DMS153 (cell line): ENCODE measurements around the gene TUG1.

Experiments used
- DNase-seq: peaks from one replicate; lab custom pipeline; 2025; lab: John Stamatoyannopoulos, UW

The TUG1 gene

DNA sequence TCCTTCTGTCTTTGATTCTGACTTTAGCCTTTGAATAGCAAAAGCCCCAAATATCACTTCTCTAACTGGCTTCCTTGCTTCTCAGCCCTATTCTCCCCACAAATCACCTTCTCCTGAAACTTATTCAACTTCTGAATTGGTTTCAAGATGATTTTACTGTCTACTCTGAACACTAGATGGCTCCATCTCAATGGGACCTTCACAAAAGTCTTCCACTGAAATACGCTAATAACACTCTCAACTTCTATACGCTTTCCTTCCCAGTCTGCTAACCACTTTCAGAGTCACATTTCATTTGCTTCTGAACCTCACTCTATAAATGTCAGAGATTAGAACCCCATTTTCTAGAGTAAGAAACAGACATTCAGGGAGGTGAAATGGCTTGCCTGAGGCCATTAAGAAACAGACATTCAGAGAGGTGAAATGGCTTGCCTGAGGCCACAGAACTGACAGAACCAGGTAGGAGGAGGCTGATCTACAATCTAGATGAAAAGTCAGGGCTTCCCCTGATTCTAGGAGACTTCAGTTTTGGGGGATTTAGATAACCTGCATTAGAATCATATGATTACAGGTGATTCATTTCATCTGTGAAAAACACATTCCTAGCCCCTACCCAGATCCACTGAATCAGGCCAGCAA, 21.1 kb upstream of the TUG1 start:
- DNase-seq: peak; percentile 29

DNA sequence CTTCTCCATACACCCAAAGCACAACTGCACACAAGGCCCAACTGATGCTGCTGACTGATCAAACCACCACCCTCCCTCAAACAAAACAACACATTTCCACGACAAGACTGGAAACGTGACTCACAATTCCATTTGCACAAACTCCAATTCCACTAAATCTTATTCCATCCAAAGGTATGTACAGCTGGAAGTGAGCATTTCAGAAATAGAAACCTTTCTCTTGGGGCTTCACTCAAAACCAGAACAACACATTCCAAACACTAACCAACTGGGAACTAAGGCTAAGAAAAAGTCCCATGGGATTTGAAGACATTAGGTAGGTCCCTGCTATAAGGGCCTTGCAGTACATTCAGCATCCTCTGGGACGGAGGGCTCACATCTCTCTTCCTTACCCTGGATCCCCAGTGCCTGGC, 20.1 kb upstream of the TUG1 start:
- no peak for DNase-seq

DNA sequence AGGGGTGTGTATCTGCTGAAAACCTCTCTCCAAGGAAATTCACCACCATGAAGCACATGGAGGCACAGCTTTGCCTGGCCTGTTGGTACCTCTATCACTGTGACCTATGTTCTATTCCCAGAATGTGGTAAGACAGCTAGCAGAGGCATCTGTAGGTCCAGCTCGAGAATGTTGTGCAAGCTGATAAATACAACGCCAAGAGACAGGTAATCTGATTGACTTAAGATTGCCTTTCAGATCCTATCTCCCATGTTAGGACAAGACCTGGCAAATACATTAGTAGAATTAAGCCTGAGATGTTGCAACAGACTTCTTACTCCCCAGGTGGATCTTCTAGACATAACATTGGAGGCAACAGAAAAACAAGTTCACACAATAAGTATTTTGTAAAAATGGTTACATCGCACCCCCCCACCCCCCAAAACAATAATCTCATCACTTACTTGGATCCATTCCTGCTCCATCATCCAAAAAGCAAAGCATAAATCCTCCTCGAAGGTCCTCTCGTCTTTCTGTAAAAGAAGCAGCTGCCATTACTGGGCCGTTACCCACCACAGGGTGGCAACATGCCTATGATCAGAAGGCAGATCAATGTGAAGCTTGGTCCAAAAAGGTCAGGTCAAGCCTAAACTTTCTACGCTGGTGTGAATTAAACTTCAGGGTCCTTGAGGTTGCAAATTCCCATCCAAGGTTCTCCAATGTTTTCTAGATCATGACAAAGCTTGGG, 19.0 kb upstream of the TUG1 start:
- DNase-seq: no peak

DNA sequence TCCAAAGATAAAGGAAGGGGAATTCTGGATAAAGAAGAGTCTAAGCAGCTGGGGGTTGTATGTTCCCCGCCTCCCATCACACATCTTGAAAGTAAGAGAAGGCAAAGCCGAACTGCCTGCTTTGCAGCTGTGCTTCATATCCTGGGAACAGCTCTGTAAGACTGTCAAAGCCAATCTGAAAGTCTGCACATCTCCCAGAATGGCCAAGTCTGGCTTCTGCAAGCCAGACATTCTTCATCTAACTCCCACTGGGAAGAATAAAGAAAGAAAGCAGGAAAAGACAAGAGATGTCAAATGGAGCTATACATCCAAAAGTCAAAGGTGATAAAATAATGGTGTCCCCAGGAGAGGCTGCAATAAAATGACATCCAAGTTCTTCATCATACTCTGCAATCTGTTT, 15.9 kb upstream of the TUG1 start:
- DNase-seq: no peak

DNA sequence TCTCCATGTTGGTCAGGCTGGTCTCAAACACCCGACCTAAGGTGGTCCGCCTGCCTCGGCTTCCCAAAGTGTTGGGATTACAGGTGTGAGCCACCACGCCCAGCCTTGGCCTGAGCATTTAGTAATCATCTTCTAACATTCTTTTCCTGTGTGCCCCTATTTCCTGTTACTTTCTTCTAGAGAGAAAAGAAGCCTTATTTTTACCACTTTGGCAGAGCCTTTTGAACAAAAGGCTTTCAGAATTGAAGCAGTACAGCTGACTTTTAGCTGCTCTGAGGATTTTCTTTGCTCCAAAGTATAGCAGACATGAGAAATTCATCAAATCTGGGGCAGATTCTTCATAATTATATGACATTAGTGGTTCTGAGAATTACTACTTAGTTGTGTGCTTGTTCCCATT, 13.9 kb upstream of the TUG1 start:
- DNase-seq: no peak

DNA sequence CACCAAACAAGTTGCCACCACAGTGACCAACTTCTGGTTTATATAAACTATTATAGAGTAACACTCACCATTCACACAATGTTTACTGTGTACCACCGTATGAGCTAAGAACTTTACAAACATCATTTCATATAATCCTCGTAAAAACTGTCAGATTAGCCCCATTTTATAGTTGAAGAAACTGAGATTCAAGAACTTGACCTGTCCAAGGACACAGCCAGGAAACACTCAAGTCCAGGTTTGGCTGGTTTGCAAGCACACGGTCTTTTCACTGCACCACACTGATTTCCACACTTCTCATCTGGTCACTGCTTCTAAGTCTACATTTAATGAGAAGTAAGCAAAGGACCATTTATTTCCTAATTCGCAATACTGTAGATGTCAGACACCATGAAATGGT, 4.2 kb upstream of the TUG1 start:
- DNase-seq: no peak

DNA sequence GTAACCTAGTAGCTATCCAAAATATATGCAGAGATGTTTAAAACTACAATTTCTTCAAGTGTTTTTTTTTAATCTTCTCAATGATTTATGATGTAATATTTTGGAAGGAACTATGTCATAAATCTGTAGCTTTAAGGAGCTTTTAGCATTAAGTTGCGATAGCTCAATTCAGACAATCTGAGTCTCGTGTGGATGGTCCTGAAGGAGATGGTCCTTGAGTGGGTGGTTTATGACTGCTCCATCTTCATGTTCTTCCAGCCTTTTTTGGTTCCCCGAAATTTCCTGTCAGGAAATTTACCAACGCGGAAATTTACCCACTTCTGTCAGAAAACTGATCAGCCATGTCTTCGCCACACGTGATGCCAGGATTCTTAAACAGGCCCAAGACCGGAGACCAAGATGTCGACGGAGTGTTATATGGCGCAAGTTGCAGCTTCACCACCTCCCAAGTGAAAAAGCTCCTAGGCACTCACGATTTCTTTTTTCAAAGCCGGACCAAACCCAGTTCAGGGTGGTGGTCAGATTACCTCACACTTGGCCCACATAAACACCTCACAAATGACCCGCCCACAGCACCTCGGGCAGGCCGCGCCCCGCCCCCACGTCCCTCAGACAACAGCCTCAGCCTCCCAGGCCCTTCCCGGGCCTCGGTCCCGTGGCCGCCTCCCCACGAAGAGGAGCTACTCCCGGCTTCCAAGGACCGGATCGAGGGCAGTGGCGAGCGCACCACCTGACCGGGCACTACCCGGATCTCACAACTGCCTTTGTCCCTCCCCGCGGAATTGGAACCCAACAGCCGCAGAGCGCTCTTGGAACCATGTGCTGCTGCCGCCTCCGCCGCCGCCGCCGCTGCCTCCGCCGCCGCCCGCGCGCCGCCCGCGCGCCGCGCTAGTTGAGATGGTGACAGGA, 796 bp upstream of the TUG1 start, which contains the start of gene MORC2:
Gene MORC2 (minus strand): TSS at position 760 of the 909 bp plus-strand sequence. CDS start 885 bp downstream, outside the sequence.
- DNase-seq: peak; percentile 48

DNA sequence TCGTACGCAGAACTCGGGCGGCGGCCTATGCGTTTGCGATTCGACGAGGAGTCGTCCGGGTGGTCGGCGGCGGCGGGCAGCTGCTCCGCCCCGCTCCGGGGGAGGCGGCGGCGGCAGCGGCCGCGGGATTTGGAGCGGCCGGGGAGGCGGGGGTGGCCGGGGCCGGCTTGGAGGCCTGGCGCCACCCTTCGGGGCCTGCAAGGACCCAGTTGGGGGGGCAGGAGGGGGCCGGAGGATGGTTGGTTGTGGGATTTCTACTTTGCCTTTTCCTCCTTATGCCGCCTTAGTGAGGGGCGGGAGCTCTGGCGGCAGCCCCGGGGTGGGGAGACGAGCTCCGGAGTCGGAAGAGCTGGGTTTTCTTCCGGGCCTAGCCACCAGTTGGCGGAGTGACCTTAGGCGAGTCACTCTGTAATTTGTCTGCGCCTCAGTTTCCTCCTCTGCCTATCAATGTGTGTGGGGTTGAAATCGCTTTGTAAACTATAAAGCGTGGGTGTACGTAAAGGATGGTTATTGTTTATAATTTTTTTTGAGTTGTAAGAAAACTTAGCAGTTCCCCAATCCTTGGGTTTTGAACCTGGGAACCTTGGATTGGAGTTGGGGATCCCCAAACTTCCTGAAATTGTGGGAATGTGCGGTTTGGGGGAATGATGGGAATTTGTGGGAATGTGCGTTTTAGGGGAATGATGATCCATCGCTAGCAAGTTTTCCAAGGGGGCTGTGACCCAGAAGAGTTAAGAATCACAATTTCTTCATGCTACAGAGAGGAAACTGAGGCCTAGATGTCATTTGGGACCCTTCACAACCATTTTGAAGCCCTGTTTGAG, 679 bp downstream of the TUG1 start:
- no peak for DNase-seq

DNA sequence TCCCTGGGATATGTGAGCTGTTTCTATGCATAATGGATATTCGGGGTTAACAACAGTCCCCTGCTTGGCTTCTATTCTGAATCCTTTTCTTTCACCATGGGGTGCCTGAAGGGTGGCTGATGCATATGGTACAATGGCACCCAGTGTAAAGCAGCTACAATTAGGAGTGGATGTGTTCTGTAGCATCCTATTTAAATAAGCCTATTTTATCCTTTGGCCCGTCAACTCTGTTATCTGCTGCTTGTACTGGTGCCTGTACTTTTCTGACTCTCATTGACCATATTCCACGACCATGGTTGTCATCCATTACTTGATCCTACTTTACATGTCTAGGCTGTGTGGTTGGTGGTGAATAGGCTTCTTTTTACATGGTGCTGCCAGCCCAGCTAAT, 1.3 kb downstream of the TUG1 start:
- no peak for DNase-seq

DNA sequence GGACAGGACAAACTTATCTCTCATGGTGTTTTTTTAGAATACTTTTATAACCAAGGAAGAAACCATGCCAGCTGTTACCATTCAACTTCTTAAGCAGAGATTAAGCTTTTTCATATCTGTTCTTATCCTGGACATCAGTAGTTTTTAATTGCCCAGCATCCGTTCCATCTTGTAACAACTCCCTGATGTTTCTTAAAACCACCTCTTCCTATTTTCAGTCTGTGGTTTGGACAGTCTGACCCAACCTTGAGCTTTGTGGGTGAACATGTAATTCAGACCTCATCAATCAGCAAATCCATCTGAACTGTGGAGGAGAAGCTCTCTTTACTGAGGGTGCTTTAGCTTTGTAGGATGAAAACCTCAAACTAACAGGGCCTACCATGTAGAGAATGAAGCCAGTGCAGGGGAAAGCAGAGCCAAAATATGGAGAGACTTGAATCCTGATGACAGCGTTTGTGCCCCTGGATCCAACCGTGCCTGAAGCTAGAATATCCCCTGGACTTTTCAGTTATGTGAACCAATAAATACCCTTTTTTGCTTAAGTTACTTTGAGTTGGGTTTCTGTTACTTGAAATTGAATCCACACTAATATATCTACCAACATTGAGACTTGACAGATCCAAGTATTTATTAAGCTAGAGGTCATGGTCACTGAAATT, 9.4 kb downstream of the TUG1 start:
- DNase-seq: no peak

DNA sequence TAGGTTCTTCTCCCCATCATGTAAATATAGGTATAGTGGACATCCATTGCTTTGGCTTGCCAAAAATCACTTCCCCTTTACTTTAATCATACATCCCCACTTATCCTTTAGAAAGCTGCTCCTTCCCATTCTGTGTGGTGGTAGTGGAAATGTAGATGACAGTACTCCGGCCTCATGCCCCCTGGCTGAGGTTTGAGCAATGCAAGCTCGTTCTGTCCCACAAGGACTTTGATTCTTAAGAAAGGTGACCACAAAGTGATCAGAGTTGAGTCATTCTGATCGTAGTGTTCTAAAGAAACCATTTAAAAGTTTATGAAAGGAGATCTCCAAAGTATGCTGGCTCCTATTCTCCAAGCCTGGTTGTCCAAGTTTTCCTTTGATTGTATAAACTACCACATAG, 10.9 kb downstream of the TUG1 start:
- no peak for DNase-seq

DNA sequence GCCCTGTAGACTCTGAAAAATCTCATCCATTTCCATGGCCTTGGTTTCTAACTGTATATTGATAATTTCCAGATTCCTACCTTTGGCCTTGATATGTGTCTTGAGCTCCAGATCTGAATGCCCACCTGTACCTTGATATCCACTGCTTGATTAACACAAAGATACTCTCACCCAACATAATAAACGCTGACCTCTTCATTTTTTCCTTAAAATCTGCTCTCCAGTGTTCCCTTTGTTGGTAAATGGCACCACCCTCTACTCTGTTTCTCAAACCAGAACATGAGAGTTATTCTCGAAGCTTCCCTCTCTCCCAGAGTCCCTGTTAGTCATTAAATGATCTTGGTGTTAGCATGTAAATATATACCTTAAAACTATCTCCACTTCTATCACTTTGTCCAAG, 13.4 kb downstream of the TUG1 start:
- no peak for DNase-seq

DNA sequence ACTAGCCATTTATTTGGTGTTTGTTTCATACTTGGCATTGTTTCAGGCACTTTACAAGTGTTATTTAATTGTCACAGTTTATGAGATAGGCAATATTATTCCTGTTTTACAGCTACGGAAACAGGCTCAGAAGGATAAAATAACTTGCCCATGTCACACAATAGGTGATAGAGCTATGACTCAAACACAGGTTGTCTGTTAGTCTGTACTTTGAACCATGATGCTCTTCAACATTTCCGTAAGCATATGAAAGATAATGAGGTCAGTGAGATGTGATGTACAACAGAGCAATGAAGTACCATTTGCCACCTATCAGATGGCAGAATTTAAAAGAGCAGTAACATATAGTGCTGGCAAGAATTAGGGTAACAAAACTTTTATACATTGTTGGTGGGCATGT, 15.3 kb downstream of the TUG1 start:
- DNase-seq: no peak

DNA sequence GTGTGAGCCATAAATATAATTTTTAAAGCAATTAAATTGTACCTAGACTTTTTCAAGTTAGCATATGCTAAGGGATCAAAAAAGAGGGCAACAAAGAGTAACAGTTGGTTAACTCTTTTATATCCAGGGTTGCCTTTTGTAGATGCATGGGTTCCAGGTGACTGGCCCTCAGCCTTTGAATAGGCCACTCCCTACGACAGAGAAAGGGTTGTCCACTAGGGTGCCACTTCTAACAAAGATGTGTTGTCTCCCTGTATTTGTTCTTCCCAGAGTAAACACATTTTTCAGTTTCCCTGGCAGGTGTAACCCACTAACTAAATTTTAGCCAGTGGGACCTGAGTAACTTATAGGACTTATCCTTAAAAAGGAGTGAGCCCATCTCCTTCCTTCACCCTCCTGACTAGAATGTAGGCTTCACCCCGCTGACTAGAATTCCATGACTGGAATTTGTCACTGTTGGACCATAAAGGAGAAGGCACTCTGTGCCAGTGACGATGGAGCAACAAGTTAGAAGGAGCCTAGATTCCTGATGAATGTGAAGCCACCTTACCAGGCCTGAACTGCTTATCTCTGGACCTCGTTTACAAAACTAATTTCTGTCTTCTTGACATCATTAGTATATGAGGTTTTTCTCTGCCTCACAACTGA, 16.6 kb downstream of the TUG1 start:
- DNase-seq: peak; percentile 15

DNA sequence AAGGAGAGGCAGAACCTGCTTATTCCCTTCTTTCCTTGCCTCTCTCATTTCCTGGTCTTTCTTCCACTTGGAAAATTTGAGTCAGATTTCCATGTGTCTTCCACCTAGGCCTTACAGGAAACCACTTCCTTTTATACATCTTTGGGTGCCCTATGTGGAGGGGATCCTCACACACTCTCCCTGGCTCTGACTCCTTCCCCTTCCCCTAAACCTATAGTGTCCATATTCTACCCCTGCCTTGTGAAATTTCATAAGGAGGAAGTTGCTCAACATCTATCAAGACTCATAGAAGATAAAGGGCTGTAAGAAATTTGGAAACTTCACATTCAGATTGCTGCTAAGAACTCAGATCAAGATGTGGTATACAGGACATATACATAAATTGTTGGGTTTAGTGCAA, 20.4 kb downstream of the TUG1 start:
- no peak for DNase-seq

DNA sequence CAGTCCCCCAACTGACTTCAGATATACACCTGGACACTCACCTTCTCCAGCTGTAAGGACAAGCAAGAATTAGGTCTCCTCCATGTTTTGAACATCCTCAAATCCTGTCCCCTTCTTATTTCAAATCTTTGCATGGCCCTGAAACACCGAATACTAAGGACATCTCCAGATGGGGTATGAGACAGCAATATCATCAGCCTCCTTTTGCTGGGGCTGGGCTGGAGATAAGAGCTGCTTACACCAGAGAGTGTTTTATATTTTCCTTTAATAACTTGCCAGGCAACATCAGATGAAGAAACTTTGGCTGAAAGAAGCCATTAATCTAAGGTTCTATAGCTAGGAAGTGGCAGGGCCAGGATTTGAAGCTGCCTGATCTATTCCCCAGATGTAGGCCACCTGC, 21.6 kb downstream of the TUG1 start:
- DNase-seq: no peak

DNA sequence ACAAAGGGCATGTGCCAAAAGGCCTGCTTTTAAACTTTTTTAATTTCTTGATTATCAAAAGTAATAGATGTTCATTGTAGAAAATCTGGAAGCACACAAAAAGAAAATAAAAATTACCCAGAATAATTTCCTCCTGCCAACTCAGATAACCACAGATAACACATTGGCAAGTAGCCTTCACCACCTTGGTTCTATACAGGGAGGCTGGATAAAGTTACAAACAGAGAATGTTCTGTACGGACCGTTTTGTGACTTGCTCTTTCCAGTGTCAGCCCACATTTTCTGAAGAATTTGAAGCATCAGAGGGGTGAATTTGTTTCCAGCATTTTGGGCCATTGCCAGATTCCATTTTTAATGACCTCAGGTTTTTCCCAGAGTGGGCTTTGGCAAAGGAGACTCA, 23.5 kb downstream of the TUG1 start:
- DNase-seq: no peak

DNA sequence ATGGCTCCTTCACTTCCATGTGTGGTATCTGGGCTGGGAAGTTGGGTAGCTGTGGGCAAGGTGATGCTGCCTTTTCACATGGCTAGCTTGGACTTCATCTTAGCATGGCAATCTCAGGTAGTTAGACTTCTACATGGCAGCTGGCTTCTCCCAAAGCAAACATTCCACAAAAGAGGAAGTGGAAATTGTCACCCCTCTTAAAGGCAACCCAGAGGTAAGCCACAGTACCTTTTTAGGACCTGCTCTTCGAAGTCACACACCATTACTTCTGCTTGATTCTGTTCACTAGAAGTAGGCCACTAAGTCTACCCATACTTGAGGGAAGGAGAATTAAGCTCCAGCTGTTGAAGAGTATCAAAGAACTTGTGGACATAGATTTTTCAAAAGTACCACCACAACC, 25.9 kb downstream of the TUG1 start:
- DNase-seq: no peak

DNA sequence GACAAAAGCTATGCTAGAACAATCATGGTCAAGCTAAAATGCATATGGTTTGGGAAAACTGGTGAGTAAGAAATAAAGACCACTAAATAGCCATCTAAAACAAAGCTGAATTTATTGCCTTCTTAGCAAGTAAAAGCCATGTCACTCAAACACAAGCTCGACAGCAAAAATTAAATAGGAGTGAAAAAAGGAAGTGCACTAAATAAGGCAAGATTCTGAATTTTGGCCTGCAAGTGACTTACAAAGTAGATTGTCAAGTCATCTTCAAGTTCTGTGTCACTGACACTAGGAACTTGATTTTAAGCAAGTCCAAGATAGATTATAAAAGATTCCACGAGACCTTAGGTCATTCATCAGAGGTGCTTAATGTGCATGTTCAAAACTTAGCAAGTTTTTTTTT, 27.4 kb downstream of the TUG1 start:
- no peak for DNase-seq

DNA sequence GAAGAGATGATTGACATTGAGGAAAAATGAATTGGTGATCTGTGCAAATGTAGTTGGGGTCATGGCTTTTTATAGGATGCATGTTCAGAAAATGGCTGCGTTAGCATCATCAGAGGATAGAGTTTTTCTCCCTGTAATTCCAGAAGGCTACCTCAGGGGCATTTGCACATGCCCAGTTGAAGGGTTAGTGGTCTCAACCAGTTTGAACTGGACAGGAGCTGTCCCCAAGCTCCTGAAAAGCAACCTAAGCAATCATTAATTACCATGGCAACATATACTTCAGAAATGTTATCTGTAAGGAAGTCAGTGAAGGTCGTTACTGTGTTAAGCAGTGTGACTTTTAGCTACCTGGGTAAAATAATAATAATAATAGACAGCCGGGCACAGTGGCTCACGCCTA, 29.3 kb downstream of the TUG1 start:
- DNase-seq: no peak
